MM.1S (cell line): ENCODE data around the gene SEC23B.
A peak's percentile ranks its signal among the peaks of the same experiment; 100 is the strongest.

Experiments used
- DNase-seq: peaks from one replicate; pipeline ENCODE4 v3.0.0-alpha.2; 2015
- H2AFZ ChIP-seq: fragments of 300-600 bp; sonication (generic); 2 replicates; pipeline ENCODE4 v1.6.0; 2016; ENCODE audit warnings: antibody characterized with exemption, low read length
- H3F3A ChIP-seq: fragments of 300-600 bp; sonication (generic); 2 replicates; pipeline ENCODE4 v1.6.1; 2016; ENCODE audit warnings: mild to moderate bottlenecking, antibody characterized with exemption, low read length, moderate library complexity, mixed read lengths; ENCODE audit not compliant: insufficient read depth
- H3K27ac ChIP-seq: fragments of 300-600 bp; sonication (generic); 2 replicates; pipeline ENCODE4 v1.5.1; 2016; ENCODE audit warnings: mild to moderate bottlenecking, low read length
- H3K27me3 ChIP-seq: fragments of 300-600 bp; sonication (generic); replicated peaks from 2 replicates; pipeline ENCODE4 v1.6.0; 2016; ENCODE audit warnings: low read length; ENCODE audit not compliant: insufficient read depth
- H3K36me3 ChIP-seq: fragments of 300-600 bp; sonication (generic); replicated peaks from 2 replicates; pipeline ENCODE4 v1.6.1; 2016; ENCODE audit warnings: mild to moderate bottlenecking, low read length, mixed read lengths; ENCODE audit not compliant: insufficient read depth
- H3K4me1 ChIP-seq: fragments of 300-600 bp; sonication (generic); 2 replicates; pipeline ENCODE4 v1.6.1; 2016; ENCODE audit warnings: low read length, mixed read lengths
- H3K4me2 ChIP-seq: fragments of 300-600 bp; sonication (generic); 2 replicates; pipeline ENCODE4 v1.6.0; 2016; ENCODE audit warnings: low read depth, low read length
- H3K4me3 ChIP-seq: fragments of 300-600 bp; sonication (generic); 2 replicates; pipeline ENCODE4 v1.5.1; 2016; ENCODE audit warnings: low read length, mixed read lengths
- H3K79me2 ChIP-seq: fragments of 300-600 bp; sonication (generic); 2 replicates; pipeline ENCODE4 v1.6.1; 2016; ENCODE audit warnings: mixed run types, low read length, mixed read lengths
- H3K9ac ChIP-seq: fragments of 300-600 bp; sonication (generic); 2 replicates; pipeline ENCODE4 v1.6.1; 2016; ENCODE audit warnings: low read length, mixed read lengths
- H3K9me2 ChIP-seq: fragments of 300-600 bp; sonication (generic); replicated peaks from 2 replicates; pipeline ENCODE4 v1.6.1; 2016; ENCODE audit warnings: mild to moderate bottlenecking, low read length, mixed read lengths; ENCODE audit not compliant: insufficient read depth
- H3K9me3 ChIP-seq: fragments of 300-600 bp; sonication (generic); replicated peaks from 2 replicates; pipeline ENCODE4 v1.6.1; 2016; ENCODE audit warnings: mild to moderate bottlenecking, low read length, mixed read lengths; ENCODE audit not compliant: insufficient read depth
- H4K20me1 ChIP-seq: fragments of 300-600 bp; sonication (generic); 2 replicates; pipeline ENCODE4 v1.6.1; 2016; ENCODE audit warnings: mild to moderate bottlenecking, low read length, moderate library complexity, mixed read lengths; ENCODE audit not compliant: insufficient read depth
- EZH2 ChIP-seq: fragments of 300-600 bp; sonication (generic); optimal IDR thresholded peaks from 2 replicates; pipeline ENCODE3; 2017; ENCODE audit warnings: low read depth, mild to moderate bottlenecking, antibody characterized with exemption, low read length, mixed read lengths
- EZH2phosphoT487 ChIP-seq: fragments of 300-600 bp; sonication (generic); IDR thresholded peaks from 2 replicates; pipeline ENCODE4 v1.6.1; 2018; ENCODE audit warnings: antibody characterized with exemption, low read length
- TF ChIP-seq, protein P1 (sequence below): fragments of 300-600 bp; sonication (generic); IDR thresholded peaks from 2 replicates; pipeline ENCODE4 v1.5.1; 2016; ENCODE audit warnings: antibody characterized with exemption, low read length, mixed read lengths

The SEC23B gene

DNA sequence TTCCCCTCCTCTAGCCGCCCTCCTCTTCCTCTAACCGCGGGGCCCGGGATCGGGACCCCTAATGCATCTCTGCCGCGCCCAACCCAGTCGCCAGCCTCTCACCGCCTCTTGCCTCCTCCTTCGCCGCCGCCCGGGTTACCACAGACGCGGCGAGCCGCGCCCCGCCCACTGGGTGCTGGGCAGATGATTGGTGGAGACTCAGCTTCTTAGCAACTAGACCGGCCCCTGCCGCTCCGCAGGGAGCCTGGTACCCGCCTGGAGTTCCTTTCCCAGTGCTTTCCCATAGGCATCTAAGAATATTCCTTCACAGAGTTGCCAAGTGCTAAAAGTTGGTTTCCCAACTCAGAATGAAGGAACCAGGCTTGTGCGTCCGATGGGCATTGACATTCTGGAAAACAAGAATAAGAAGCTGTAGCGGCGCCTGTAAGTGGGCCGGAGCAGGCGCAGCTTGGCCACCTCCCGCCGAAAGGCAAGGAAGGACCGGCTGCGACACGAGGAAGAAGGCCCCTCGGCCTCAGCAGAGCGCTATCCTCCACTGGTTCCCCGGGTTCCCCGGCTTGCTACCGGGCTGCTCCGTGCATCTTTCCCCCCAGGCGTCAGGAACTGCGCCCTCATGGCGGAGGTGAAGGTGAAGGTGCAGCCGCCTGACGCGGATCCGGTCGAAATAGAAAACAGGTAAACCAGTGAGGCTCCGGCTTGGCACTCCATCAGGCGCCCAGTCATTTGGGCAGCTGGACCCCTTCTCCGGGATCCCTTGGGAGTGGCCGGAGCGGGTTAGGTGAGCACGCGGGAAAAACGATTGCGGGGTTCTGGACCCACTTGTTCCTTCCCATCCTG is 40.6 kb upstream of the SEC23B start, which contains the start of the genes DZANK1 and POLR3F:
DZANK1 (minus strand) TSS at position 137 of the 837 bp plus-strand sequence. CDS start 1,672 bp downstream, outside the sequence.
POLR3F (plus strand) TSS at position 497 of the 837 bp plus-strand sequence; CDS start at position 614, 117 bp downstream.
- Histone ChIP-seq H3K79me2 (peaks cover 26% of the 10 kb centered on the region), H2AFZ (peak within 1 kb of the TSS; percentile 97), H3K27me3 (no peaks in the 10 kb centered on the region), H3K27ac (peak within 1 kb of the TSS; percentile 61), H3K4me1 (peaks cover 3% of the 10 kb centered on the region; the same call in 1 of the 2 replicates), H3F3A (no peaks in the 10 kb centered on the region), H3K36me3 (no peaks in the 10 kb centered on the region), H3K9ac (peak within 1 kb of the TSS; percentile 79), H4K20me1 (no peaks in the 10 kb centered on the region), H3K4me2 (peak within 1 kb of the TSS; percentile 90), H3K9me2 (no peaks in the 10 kb centered on the region), H3K4me3 (peak within 1 kb of the TSS; percentile 92), H3K9me3 (no peaks in the 10 kb centered on the region)
- TF ChIP-seq EZH2phosphoT487 (no peak), EZH2 (no peak)
- TF ChIP-seq, protein P1, sequence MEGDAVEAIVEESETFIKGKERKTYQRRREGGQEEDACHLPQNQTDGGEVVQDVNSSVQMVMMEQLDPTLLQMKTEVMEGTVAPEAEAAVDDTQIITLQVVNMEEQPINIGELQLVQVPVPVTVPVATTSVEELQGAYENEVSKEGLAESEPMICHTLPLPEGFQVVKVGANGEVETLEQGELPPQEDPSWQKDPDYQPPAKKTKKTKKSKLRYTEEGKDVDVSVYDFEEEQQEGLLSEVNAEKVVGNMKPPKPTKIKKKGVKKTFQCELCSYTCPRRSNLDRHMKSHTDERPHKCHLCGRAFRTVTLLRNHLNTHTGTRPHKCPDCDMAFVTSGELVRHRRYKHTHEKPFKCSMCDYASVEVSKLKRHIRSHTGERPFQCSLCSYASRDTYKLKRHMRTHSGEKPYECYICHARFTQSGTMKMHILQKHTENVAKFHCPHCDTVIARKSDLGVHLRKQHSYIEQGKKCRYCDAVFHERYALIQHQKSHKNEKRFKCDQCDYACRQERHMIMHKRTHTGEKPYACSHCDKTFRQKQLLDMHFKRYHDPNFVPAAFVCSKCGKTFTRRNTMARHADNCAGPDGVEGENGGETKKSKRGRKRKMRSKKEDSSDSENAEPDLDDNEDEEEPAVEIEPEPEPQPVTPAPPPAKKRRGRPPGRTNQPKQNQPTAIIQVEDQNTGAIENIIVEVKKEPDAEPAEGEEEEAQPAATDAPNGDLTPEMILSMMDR = no peak
- DNase-seq = peak; percentile 96

DNA sequence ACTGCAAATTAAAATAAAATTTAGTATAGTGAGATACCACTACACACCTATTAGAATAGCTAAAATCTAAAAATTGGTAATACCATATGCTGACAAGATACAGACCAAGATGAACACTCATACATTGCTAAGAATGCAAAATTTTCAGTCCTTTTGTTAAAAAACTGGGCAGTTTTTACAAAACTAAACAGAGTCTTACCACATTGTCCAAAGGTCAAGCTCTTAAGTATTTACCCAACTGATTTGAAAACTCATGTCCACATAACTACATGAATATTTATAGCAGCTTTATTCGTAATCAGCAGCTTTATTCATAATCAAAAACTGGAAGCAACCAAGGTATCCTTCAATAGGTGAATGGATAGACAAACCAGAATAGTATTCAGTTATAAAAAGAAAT is 30.5 kb upstream of the SEC23B start:
- peaks cover 5% of the 10 kb centered on the region for H3K36me3 ChIP-seq

DNA sequence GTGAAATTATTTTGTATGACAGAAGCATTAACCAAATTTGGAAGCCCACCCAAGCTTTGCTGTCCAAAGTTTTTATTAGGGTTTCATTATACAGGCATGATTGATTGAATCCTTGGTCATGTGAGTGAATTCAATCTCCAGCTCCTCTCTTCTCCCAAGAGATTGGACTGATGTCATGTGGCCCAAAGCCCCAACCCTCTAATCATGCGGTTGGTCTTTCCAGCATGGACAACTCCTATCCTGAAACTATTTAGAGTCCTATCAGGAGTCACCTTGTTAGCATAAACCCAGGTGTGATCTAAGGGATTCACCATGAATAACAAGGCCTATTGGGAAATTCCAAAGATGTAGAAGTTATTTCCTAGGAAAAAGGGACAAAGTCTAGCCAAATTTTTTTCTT is 29.9 kb upstream of the SEC23B start:
- H2AFZ ChIP-seq = no peak overlapping the region
- no peaks in the 10 kb centered on the region for H4K20me1 ChIP-seq
- no peak overlapping the region for H3K4me2 ChIP-seq
- peaks cover 10% of the 10 kb centered on the region for H3K36me3 ChIP-seq
- H3K27ac ChIP-seq = no peak overlapping the region
- H3K27me3 ChIP-seq = no peaks in the 10 kb centered on the region
- no peaks in the 10 kb centered on the region for H3K4me1 ChIP-seq
- no peak overlapping the region for H3K4me3 ChIP-seq
- DNase-seq = no peak
- H3K9ac ChIP-seq = no peak overlapping the region
- TF ChIP-seq EZH2phosphoT487 (no peak), EZH2 (no peak)
- TF ChIP-seq, protein P1 = no peak
- no peaks in the 10 kb centered on the region for H3K9me3 ChIP-seq
- no peaks in the 10 kb centered on the region for H3K79me2 ChIP-seq
- no peaks in the 10 kb centered on the region for H3F3A ChIP-seq
- H3K9me2 ChIP-seq = no peaks in the 10 kb centered on the region

More for the DNA sequence above, 30.5 kb upstream of the SEC23B start:
- Histone ChIP-seq H3K4me2 (no peak overlapping the region), H3K4me1 (no peaks in the 10 kb centered on the region), H3K27me3 (no peaks in the 10 kb centered on the region), H4K20me1 (no peaks in the 10 kb centered on the region), H3K9me2 (no peaks in the 10 kb centered on the region), H3F3A (no peaks in the 10 kb centered on the region), H2AFZ (no peak overlapping the region), H3K9me3 (no peaks in the 10 kb centered on the region), H3K79me2 (no peaks in the 10 kb centered on the region), H3K4me3 (no peak overlapping the region), H3K9ac (no peak overlapping the region), H3K27ac (no peak overlapping the region)
- no peak for DNase-seq
- TF ChIP-seq EZH2phosphoT487 (no peak), EZH2 (no peak)
- TF ChIP-seq, protein P1 = no peak
